IgD-negative memory B cell (primary cell): ENCODE measurements around the gene FSCN2. TPM values are rescaled to one million over a fixed set of nuclear protein-coding genes. Genes with fewer than 3 reads are reported as not detected.

ENCODE experiments used
- H3K27ac Mint-ChIP-seq, 3 donors: one replicate each; pipeline ENCODE4 v1.8.0; 2020 to 2022; ENCODE audit warnings: mild to moderate bottlenecking in 3 of 3, mixed read lengths in 3 of 3, moderate library complexity in 1 of 3
- H3K27me3 Mint-ChIP-seq: one replicate; pipeline ENCODE4 v1.8.0; 2021; ENCODE audit warnings: mixed read lengths
- H3K36me3 Mint-ChIP-seq: one replicate; pipeline ENCODE4 v1.8.0; 2020; ENCODE audit warnings: mild to moderate bottlenecking, mixed read lengths
- H3K4me1 Mint-ChIP-seq, 3 donors: one replicate each; pipeline ENCODE4 v1.8.0; 2020 to 2022; ENCODE audit warnings: mixed read lengths in 3 of 3, mild to moderate bottlenecking in 1 of 3
- H3K4me3 Mint-ChIP-seq, 4 donors: one replicate each; pipeline ENCODE4 v1.8.0; 2020 to 2022; ENCODE audit warnings: mild to moderate bottlenecking in 4 of 4, mixed read lengths in 4 of 4, moderate library complexity in 3 of 4
- H3K9me3 Mint-ChIP-seq, 3 donors: one replicate each; pipeline ENCODE4 v1.8.0; 2020 to 2021; ENCODE audit warnings: mixed read lengths in 3 of 3, mild to moderate bottlenecking in 1 of 3
- polyA plus RNA-seq: library from polyadenylated mRNA; unstranded; fragments of 300-500 nt; fragmentation: Illumina TruSeq; gene quantifications from one replicate; pipeline ENCODE4 v1.2.3, GENCODE V29; 2021

Gene FSCN2
- polyA plus RNA-seq, 1 donor from 2014 or later = 0.83 TPM

- H3K4me1 Mint-ChIP-seq = peaks cover 0 to 13% (median 8%) of the 10 kb centered on the region in 3 donors
- no peaks in the 10 kb centered on the region for H3K9me3 Mint-ChIP-seq
- no peaks in the 10 kb centered on the region for H3K36me3 Mint-ChIP-seq
- H3K4me3 Mint-ChIP-seq = no peak overlapping the region
- peaks cover 8% of the 10 kb centered on the region for H3K27me3 Mint-ChIP-seq
- no peak overlapping the region for H3K27ac Mint-ChIP-seq
Observed at GRCh38 chr17:81535480-81536298, 7.5 kb downstream of the FSCN2 start.

- H3K4me1 Mint-ChIP-seq = peaks cover 0 to 13% (median 8%) of the 10 kb centered on the region in 3 donors
- H3K36me3 Mint-ChIP-seq = no peaks in the 10 kb centered on the region
- H3K27me3 Mint-ChIP-seq = peaks cover 8% of the 10 kb centered on the region
- peak overlapping the region in 2 of 4 donors; percentile 1 to 17 for H3K4me3 Mint-ChIP-seq
- no peaks in the 10 kb centered on the region for H3K9me3 Mint-ChIP-seq
- no peak overlapping the region for H3K27ac Mint-ChIP-seq
Observed at GRCh38 chr17:81536299-81537290, 8.4 kb downstream of the FSCN2 start.

- Mint-ChIP-seq H3K27ac (no peak overlapping the region), H3K9me3 (no peaks in the 10 kb centered on the region), H3K4me3 (peak overlapping the region in 2 of 4 donors; percentile 43 to 68), H3K36me3 (no peaks in the 10 kb centered on the region), H3K4me1 (peaks cover 0 to 13% (median 8%) of the 10 kb centered on the region in 3 donors), H3K27me3 (peaks cover 8% of the 10 kb centered on the region)
Observed at GRCh38 chr17:81537343-81537855, 9.2 kb downstream of the FSCN2 start.

DNA sequence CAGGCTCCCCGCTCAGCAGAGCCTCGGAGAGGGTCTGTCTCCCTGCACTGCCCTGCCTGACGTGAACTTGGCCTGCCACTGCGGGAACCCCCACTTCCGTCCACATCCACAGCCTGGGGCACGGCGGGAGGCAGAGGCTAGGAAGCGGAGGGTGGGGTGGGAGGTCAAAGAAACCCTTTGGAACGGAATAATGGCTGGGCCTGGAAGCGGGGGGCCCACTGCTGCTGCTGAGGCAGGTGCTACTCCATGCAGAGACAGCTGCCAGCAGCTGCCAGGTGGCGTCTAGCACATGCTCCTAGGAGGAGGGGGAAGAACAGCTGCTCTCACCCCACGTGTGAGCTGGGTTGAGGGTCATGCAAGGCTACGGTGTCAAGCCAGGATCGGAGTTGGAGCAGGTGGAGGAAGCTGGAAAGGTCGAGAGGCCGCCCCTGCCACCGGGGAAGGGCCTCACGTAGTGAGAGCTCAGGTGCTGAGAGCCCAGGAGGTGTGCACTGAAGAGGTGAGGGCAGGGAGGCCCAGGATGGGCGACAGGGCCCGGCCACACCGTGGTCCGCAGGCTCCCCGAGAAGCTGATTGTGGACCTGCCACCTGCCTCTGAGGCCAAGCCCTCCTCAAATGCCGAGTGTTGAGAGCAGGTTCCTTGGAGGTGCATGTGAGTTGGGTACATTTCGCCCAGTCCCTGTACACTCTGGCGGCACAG is 9.8 kb downstream of the FSCN2 start:
- H3K4me3 Mint-ChIP-seq = peak overlapping the region in 1 of 4 donors; percentile 72

DNA sequence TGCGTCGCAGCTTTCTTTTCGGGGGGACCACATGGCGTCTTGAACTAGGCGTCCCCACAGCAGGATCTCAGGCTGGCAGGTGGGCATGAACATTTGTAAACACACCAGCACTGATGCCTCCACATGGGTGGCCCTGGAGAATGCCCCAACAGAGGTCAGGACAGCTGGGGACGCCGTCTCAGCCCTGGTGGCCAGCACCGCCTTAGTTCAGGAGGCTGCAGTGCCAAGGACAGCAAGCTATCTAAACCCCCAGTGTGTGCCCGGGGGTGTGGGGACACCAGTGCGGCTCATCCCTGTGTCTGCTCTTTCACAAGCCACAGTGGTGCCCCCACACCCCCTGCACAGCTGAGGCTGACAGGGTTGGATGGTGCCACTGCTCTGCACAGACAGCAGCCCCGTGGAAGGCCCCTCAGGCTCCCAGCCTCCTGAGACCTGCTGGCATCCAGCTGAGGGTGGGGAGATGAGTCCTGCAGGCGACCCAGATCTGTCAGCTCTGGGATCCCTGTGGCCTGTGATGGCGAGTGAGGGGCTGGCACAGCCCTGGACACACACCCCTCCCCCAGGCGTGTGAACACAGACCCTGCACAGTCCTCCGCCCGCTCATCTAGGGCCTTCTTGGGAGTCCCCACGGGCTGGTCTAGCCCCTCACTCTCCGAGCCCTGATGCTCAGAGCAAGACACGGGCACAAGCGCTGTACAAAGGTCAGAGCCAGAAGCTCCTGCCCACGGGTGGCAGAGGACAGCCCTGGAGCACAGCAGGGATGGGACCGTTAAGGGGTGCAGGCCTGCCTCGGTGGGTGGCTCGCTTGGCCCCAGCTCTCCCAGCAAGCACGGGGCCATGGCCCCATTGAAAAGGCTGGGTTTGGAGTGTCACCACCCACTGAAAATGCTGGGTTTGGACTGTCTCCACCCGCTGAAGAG is 10.7 kb downstream of the FSCN2 start:
- Mint-ChIP-seq H3K27me3 (peaks cover 8% of the 10 kb centered on the region), H3K27ac (no peak overlapping the region), H3K36me3 (no peaks in the 10 kb centered on the region), H3K4me3 (no peak overlapping the region), H3K4me1 (peaks cover 0 to 9% (median 2%) of the 10 kb centered on the region in 3 donors), H3K9me3 (no peaks in the 10 kb centered on the region)

More for the DNA sequence above, 9.8 kb downstream of the FSCN2 start:
- H3K27me3 Mint-ChIP-seq = peaks cover 8% of the 10 kb centered on the region
- H3K9me3 Mint-ChIP-seq = no peaks in the 10 kb centered on the region
- H3K36me3 Mint-ChIP-seq = no peaks in the 10 kb centered on the region
- H3K4me1 Mint-ChIP-seq = peaks cover 0 to 13% (median 8%) of the 10 kb centered on the region in 3 donors
- H3K27ac Mint-ChIP-seq = no peak overlapping the region

DNA sequence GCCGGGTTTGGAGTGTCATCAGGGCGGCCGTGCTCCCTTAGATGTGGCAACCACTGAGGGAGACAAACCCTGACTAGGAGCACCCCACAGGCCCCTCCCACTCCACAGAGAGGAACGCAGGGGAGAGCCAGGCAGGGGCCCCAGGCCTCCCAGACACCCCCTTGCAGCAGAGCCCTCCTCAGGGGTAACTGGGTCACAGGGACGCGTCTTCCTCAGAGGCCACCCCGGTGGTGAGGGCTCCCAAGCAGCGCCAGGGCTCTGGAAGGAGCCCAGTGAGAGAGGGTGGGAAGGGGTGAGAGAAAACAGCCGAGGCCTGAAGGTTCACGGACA is 11.4 kb downstream of the FSCN2 start:
- H3K27me3 Mint-ChIP-seq = peaks cover 8% of the 10 kb centered on the region
- no peak overlapping the region for H3K4me3 Mint-ChIP-seq
- peaks cover 0 to 8% (median 2%) of the 10 kb centered on the region in 3 donors for H3K4me1 Mint-ChIP-seq
- H3K27ac Mint-ChIP-seq = no peak overlapping the region
- no peaks in the 10 kb centered on the region for H3K36me3 Mint-ChIP-seq
- H3K9me3 Mint-ChIP-seq = no peaks in the 10 kb centered on the region

GRCh38 chr17:81539961-81540675 is 11.9 kb downstream of the FSCN2 start:
- Mint-ChIP-seq H3K36me3 (no peaks in the 10 kb centered on the region), H3K27me3 (peaks cover 8% of the 10 kb centered on the region), H3K4me1 (peaks cover 0 to 6% (median 2%) of the 10 kb centered on the region in 3 donors), H3K27ac (peak overlapping the region in 1 of 3 donors; percentile 53), H3K4me3 (no peak overlapping the region), H3K9me3 (no peaks in the 10 kb centered on the region)

GRCh38 chr17:81540676-81541027 is 12.5 kb downstream of the FSCN2 start:
- H3K27me3 Mint-ChIP-seq = peaks cover 8% of the 10 kb centered on the region
- no peaks in the 10 kb centered on the region for H3K36me3 Mint-ChIP-seq
- no peak overlapping the region for H3K4me3 Mint-ChIP-seq
- H3K4me1 Mint-ChIP-seq = peaks cover 0 to 6% (median 2%) of the 10 kb centered on the region in 3 donors
- no peak overlapping the region for H3K27ac Mint-ChIP-seq
- no peaks in the 10 kb centered on the region for H3K9me3 Mint-ChIP-seq

DNA sequence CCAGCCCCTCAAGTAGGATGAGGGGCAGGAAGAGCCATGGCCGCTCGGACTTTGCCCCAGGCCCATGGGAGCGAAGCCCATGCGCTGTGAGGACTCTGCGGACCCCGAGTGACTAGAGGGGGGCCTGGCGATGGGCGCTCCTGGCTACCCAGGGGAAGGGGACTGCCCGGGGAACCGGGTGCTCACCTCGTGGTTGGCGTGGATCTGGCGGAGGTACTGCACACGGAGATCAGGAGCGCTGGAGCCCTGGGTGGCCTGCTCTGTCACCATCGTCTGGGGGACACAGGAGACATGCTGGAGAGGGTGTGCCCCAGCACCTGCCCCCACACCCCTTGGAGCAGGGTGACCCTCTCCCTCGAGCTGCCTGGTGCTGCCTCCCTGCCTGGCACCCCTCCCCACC is 12.9 kb downstream of the FSCN2 start:
- Mint-ChIP-seq H3K9me3 (no peaks in the 10 kb centered on the region), H3K27ac (no peak overlapping the region), H3K4me3 (no peak overlapping the region), H3K27me3 (peaks cover 8% of the 10 kb centered on the region), H3K4me1 (peaks cover 0 to 6% (median 2%) of the 10 kb centered on the region in 3 donors), H3K36me3 (no peaks in the 10 kb centered on the region)

- no peaks in the 10 kb centered on the region for H3K36me3 Mint-ChIP-seq
- peaks cover 5% of the 10 kb centered on the region for H3K27me3 Mint-ChIP-seq
- peak overlapping the region in 2 of 3 donors; percentile 65 to 73 for H3K27ac Mint-ChIP-seq
- peak overlapping the region in 1 of 4 donors; percentile 55 for H3K4me3 Mint-ChIP-seq
- H3K4me1 Mint-ChIP-seq = peaks cover 0 to 4% (median 0%) of the 10 kb centered on the region in 3 donors
- no peaks in the 10 kb centered on the region for H3K9me3 Mint-ChIP-seq
Observed at GRCh38 chr17:81542431-81543338, 14.5 kb downstream of the FSCN2 start.

- Mint-ChIP-seq H3K9me3 (no peaks in the 10 kb centered on the region), H3K27ac (no peak overlapping the region), H3K4me1 (no peaks in the 10 kb centered on the region), H3K4me3 (no peak overlapping the region), H3K36me3 (no peaks in the 10 kb centered on the region), H3K27me3 (no peaks in the 10 kb centered on the region)
Observed at GRCh38 chr17:81543339-81543675, 15.1 kb downstream of the FSCN2 start.

DNA sequence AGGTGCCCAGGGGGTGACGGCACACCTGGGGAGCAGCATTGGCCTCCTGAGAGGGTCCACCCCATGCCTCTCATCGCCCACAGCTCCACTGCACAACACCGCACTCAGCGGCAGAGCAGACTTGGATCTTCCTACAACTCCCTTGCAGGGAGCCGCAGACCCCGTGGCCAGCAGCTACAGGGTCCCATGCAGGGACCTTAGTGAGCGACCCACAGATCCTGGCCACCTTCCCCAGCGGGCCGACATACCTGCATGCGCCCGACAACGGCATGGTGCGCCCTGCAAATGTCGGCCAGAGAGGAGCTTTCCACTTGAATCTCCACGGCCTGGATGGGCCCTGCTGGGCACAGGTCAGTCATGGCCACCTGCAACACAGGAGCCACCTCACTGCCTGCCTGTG is 15.6 kb downstream of the FSCN2 start:
- H3K36me3 Mint-ChIP-seq = no peaks in the 10 kb centered on the region
- H3K27me3 Mint-ChIP-seq = no peaks in the 10 kb centered on the region
- H3K4me3 Mint-ChIP-seq = no peak overlapping the region
- no peaks in the 10 kb centered on the region for H3K4me1 Mint-ChIP-seq
- H3K9me3 Mint-ChIP-seq = no peaks in the 10 kb centered on the region
- H3K27ac Mint-ChIP-seq = no peak overlapping the region
